Endothelial cell of coronary artery (primary cell): ENCODE measurements around the gene ZNF555. TPM values are rescaled to one million over a fixed set of nuclear protein-coding genes. Genes with fewer than 3 reads are reported as not detected.

Source experiments
- total RNA-seq: library from RNA; depleted of rRNA; stranded (reverse); fragments of >200 nt; gene quantifications from 2 replicates; pipeline ENCODE4 v1.2.3, GENCODE V29; 2014

Gene ZNF555
- 4.4 and 5.4 TPM in 2 replicates for total RNA-seq

GRCh38 chr19:2840794-2841791 is at the start of gene ZNF555:
Gene ZNF555 (plus strand): TSS chr19:2841475. CDS start chr19:2841573, 98 bp downstream.

GRCh38 chr19:2819540-2820111 is 21.6 kb upstream of the ZNF555 start, which contains the start of gene ZNF554:
Gene ZNF554 (plus strand): TSS chr19:2819868. CDS start chr19:2820072, 204 bp downstream.

GRCh38 chr19:2867025-2867991 is 26.0 kb downstream of the ZNF555 start, which contains the start of gene ZNF556:
Gene ZNF556 (plus strand): TSS chr19:2867335. CDS start chr19:2867422, 87 bp downstream.

GRCh38 chr19:2900296-2901252 is 59.3 kb downstream of the ZNF555 start, which contains the start of gene ZNF57:
Gene ZNF57 (plus strand): TSS chr19:2900928. CDS start chr19:2901046, 118 bp downstream.

Other genes with a start within 250 kb of the ZNF555 start
- gene GNG7, start 138.8 kb upstream of the ZNF555 start, total RNA-seq: 0.18 and 0.28 TPM in 2 replicates
- gene DIRAS1, start 120.1 kb upstream of the ZNF555 start, total RNA-seq: 0.09 TPM in 1 of 2 replicates, not detected in the other
- 19.9 and 21.0 TPM in 2 replicates for gene SLC39A3, start 101.5 kb upstream of the ZNF555 start, total RNA-seq
- 35.7 and 36.8 TPM in 2 replicates for gene SGTA, start 58.2 kb upstream of the ZNF555 start, total RNA-seq
- gene THOP1, start 56.0 kb upstream of the ZNF555 start, total RNA-seq: 110 and 144 TPM in 2 replicates
- 2.3 and 2.9 TPM in 2 replicates for gene ZNF554, start 21.6 kb upstream of the ZNF555 start, total RNA-seq
- not detected in 2 replicates for gene ZNF556, start 25.9 kb downstream of the ZNF555 start, total RNA-seq
- gene ZNF57, start 59.5 kb downstream of the ZNF555 start, total RNA-seq: 4.4 and 4.6 TPM in 2 replicates
- gene ZNF77, start 103.5 kb downstream of the ZNF555 start, total RNA-seq: 7.6 and 10.4 TPM in 2 replicates
- 0.99 and 4.5 TPM in 2 replicates for gene TLE6, start 136.1 kb downstream of the ZNF555 start, total RNA-seq
- 11.8 and 47.5 TPM in 2 replicates for gene TLE2, start 187.8 kb downstream of the ZNF555 start, total RNA-seq
- gene TLE5, start 221.0 kb downstream of the ZNF555 start, total RNA-seq: 148 and 183 TPM in 2 replicates